Natural killer cell (primary cell): Measurements from ENCODE around the gene ZNRF3. TPM values are rescaled to one million over a fixed set of nuclear protein-coding genes. Genes with fewer than 3 reads are reported as not detected.

Source experiments
- ATAC-seq, 3 donors: fragments of 150-1000 bp in 2 of 3; fragments of 200-7000 bp in 1 of 3; cut with Tn5 transposase; 1 replicate in 1 of 3; 2 replicates in 2 of 3; pipeline ENCODE4 v1.10.0; 2021; ENCODE audit warnings: mild to moderate bottlenecking in 2 of 3, moderate library complexity in 2 of 3
- DNase-seq, 2 donors: peaks; one replicate each; pipeline versions ENCODE4 v3.0.0 to v3.0.0-alpha.2; 2013 to 2021; ENCODE audit warnings: mixed read lengths in 1 of 2
- H3K27ac ChIP-seq: one replicate; pipeline ENCODE4 v1.5.1; 2013; ENCODE audit warnings: mild to moderate bottlenecking, low read length
- H3K27me3 ChIP-seq: one replicate; pipeline ENCODE4 v1.6.1; 2013; ENCODE audit warnings: low read length; ENCODE audit not compliant: control insufficient read depth, insufficient read depth
- H3K36me3 ChIP-seq: one replicate; pipeline ENCODE4 v1.6.1; 2013; ENCODE audit warnings: low read length; ENCODE audit not compliant: control insufficient read depth, insufficient read depth
- H3K4me1 ChIP-seq: one replicate; pipeline ENCODE4 v1.6.1; 2013; ENCODE audit warnings: low read length; ENCODE audit not compliant: control insufficient read depth, insufficient read depth
- H3K4me3 ChIP-seq: one replicate; pipeline ENCODE4 v1.5.1; 2013; ENCODE audit warnings: low read length
- H3K9me3 ChIP-seq: one replicate; pipeline ENCODE4 v1.6.1; 2013; ENCODE audit warnings: low read length; ENCODE audit not compliant: control insufficient read depth, insufficient read depth
- H3K27ac Mint-ChIP-seq, 2 donors: one replicate each; pipeline ENCODE4 v1.8.0; 2022; ENCODE audit warnings: mild to moderate bottlenecking in 2 of 2, mixed read lengths in 2 of 2, moderate library complexity in 1 of 2
- H3K27me3 Mint-ChIP-seq, 2 donors: one replicate each; pipeline ENCODE4 v1.8.0; 2022; ENCODE audit warnings: low read depth in 2 of 2, mixed read lengths in 2 of 2
- H3K36me3 Mint-ChIP-seq: one replicate; pipeline ENCODE4 v1.8.0; 2022; ENCODE audit warnings: mixed read lengths
- H3K4me1 Mint-ChIP-seq, 2 donors: one replicate each; pipeline ENCODE4 v1.8.0; 2022; ENCODE audit warnings: mixed read lengths in 2 of 2
- H3K4me3 Mint-ChIP-seq: one replicate; pipeline ENCODE4 v1.8.0; 2022; ENCODE audit warnings: mild to moderate bottlenecking, moderate library complexity, mixed read lengths
- H3K9me3 Mint-ChIP-seq, 2 donors: one replicate each; pipeline ENCODE4 v1.8.0; 2022; ENCODE audit warnings: mixed read lengths in 2 of 2
- CTCF ChIP-seq: fragments of 200-600 bp; IDR thresholded peaks from one replicate; pipeline ENCODE4 v1.8.0; 2022; ENCODE audit warnings: antibody characterized with exemption
- WGBS: methylation state at CpG from one replicate; pipeline ENCODE4 v1.1.7; 2013; ENCODE audit warnings: missing lambda C conversion rate; ENCODE audit not compliant: insufficient coverage; 5-methylcytosine and 5-hydroxymethylcytosine counted together
- intact Hi-C: fragments of 100-400 bp; cut with micrococcal nuclease; formaldehyde crosslinking; loops from one replicate; pipeline ENCODE4 v1.14.2; 2022
- total RNA-seq, 4 donors: library from RNA; stranded (reverse); fragments of 120-200 nt in 1 of 4; gene quantifications; one replicate each; pipeline versions ENCODE4 v1.2.3 to v1.2.4, GENCODE V29; 2013 to 2022

Gene ZNRF3
- total RNA-seq, 3 donors from 2014 or later (not counting 1 experiment from before 2014, with no cell fraction given), result 0.23 to 0.34 (median 0.33) TPM

GRCh38 chr22:28911304-28911690 is 27.9 kb downstream of the ZNRF3 start:
- TF ChIP-seq CTCF, result no peak
- ATAC-seq, result no peak

GRCh38 chr22:28911777-28912669 is 28.7 kb downstream of the ZNRF3 start:
- Mint-ChIP-seq H3K27ac (no peak overlapping the region), H3K9me3 (no peaks in the 10 kb centered on the region), H3K4me1 (peaks cover 0 to 4% of the 10 kb centered on the region in 2 donors), H3K36me3 (no peaks in the 10 kb centered on the region), H3K27me3 (peaks cover 22 to 27% of the 10 kb centered on the region in 2 donors), H3K4me3 (no peak overlapping the region)
- Histone ChIP-seq H3K4me1 (no peaks in the 10 kb centered on the region), H3K4me3 (no peak overlapping the region), H3K36me3 (no peaks in the 10 kb centered on the region), H3K9me3 (no peaks in the 10 kb centered on the region), H3K27me3 (no peaks in the 10 kb centered on the region), H3K27ac (no peak overlapping the region)
- intact Hi-C loops, result no loop called here
- TF ChIP-seq CTCF, result no peak
- WGBS, result 85% methylated on average over 9 of the region's 10 CpGs
- ATAC-seq (no peak), DNase-seq (no peak)

More at GRCh38 chr22:28911304-28911690, 27.9 kb downstream of the ZNRF3 start:
- H3K4me3 Mint-ChIP-seq, result no peak overlapping the region
- DNase-seq, result no peak
- Histone ChIP-seq H3K27ac (no peak overlapping the region), H3K36me3 (no peaks in the 10 kb centered on the region), H3K9me3 (no peaks in the 10 kb centered on the region), H3K27me3 (no peaks in the 10 kb centered on the region), H3K4me1 (no peaks in the 10 kb centered on the region), H3K4me3 (no peak overlapping the region)
- H3K27me3 Mint-ChIP-seq, result peaks cover 17 to 27% of the 10 kb centered on the region in 2 donors
- 97% methylated on average over 4 of the region's 4 CpGs for WGBS
- peaks cover 0 to 4% of the 10 kb centered on the region in 2 donors for H3K4me1 Mint-ChIP-seq
- H3K9me3 Mint-ChIP-seq, result no peaks in the 10 kb centered on the region
- H3K27ac Mint-ChIP-seq, result no peak overlapping the region
- intact Hi-C loops, result no loop called here
- H3K36me3 Mint-ChIP-seq, result no peaks in the 10 kb centered on the region

DNA sequence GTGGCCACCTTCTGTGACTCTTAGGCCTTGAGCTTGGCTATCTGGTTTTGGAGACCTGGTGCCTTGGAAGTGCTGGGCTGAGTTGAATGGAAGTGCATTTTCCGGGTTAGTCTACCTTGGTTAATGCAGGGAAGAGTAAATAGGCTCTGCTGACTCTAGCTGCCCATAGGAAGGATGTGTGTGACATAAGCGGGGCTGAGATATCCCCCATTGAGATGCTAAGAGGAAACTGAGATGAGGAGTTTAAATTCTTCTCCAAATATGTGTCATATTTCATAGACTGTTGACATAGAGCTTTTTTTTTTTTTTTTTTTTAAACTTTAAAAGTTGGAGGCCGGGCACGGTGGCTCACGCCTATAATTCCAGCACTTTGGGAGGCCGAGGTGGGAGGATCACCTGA is 30.8 kb downstream of the ZNRF3 start:
- Mint-ChIP-seq H3K9me3 (no peaks in the 10 kb centered on the region), H3K36me3 (no peaks in the 10 kb centered on the region), H3K4me1 (peaks cover 0 to 4% of the 10 kb centered on the region in 2 donors), H3K27me3 (peaks cover 20 to 28% of the 10 kb centered on the region in 2 donors), H3K4me3 (no peak overlapping the region), H3K27ac (no peak overlapping the region)
- Histone ChIP-seq H3K4me1 (no peaks in the 10 kb centered on the region), H3K36me3 (no peaks in the 10 kb centered on the region), H3K9me3 (no peaks in the 10 kb centered on the region), H3K27ac (no peak overlapping the region), H3K27me3 (no peaks in the 10 kb centered on the region), H3K4me3 (no peak overlapping the region)
- TF ChIP-seq CTCF, result no peak
- 88% methylated on average over 6 of the region's 6 CpGs for WGBS
- DNase-seq (no peak), ATAC-seq (no peak)
- intact Hi-C loops, result no loop called here
